VCaP (cell line): Measurements from ENCODE around the gene TLL1.

ENCODE experiments used
- H3K27ac ChIP-seq: fragments of 450-650 bp; 2 replicates; pipeline ENCODE4 v1.5.1; 2017
- CTCF ChIP-seq: fragments of 450-650 bp; conservative IDR thresholded peaks from 2 replicates; pipeline ENCODE4 v1.5.1; 2017; ENCODE audit warnings: mild to moderate bottlenecking, moderate library complexity

TLL1 gene

GRCh38 chr4:166092797-166093290 lies 219.8 kb downstream of the TLL1 start:
- TF ChIP-seq CTCF: no peak
- no peak overlapping the region for H3K27ac ChIP-seq

GRCh38 chr4:166104623-166105022 lies 231.6 kb downstream of the TLL1 start:
- no peak for TF ChIP-seq CTCF
- no peak overlapping the region for H3K27ac ChIP-seq

- H3K27ac ChIP-seq: no peak overlapping the region
- TF ChIP-seq CTCF: no peak
These were observed 248.9 kb downstream of the TLL1 start for GRCh38 chr4:166121897-166122296.

- H3K27ac ChIP-seq: no peak overlapping the region
- no peak for TF ChIP-seq CTCF
These were observed 250.5 kb downstream of the TLL1 start for GRCh38 chr4:166123546-166123945.

- H3K27ac ChIP-seq: no peak overlapping the region
- no peak for TF ChIP-seq CTCF
These were observed 255.4 kb downstream of the TLL1 start for GRCh38 chr4:166128403-166128802.

- no peak overlapping the region for H3K27ac ChIP-seq
- TF ChIP-seq CTCF: no peak
These were observed 261.2 kb downstream of the TLL1 start for GRCh38 chr4:166134285-166134684.

GRCh38 chr4:166140951-166141350 lies 267.9 kb downstream of the TLL1 start:
- TF ChIP-seq CTCF: no peak
- no peak overlapping the region for H3K27ac ChIP-seq

- no peak for TF ChIP-seq CTCF
- H3K27ac ChIP-seq: no peak overlapping the region
These were observed 270.2 kb downstream of the TLL1 start for GRCh38 chr4:166143227-166143626.
